ENCODE data around the gene PLXNA2.

The PLXNA2 gene

DNA sequence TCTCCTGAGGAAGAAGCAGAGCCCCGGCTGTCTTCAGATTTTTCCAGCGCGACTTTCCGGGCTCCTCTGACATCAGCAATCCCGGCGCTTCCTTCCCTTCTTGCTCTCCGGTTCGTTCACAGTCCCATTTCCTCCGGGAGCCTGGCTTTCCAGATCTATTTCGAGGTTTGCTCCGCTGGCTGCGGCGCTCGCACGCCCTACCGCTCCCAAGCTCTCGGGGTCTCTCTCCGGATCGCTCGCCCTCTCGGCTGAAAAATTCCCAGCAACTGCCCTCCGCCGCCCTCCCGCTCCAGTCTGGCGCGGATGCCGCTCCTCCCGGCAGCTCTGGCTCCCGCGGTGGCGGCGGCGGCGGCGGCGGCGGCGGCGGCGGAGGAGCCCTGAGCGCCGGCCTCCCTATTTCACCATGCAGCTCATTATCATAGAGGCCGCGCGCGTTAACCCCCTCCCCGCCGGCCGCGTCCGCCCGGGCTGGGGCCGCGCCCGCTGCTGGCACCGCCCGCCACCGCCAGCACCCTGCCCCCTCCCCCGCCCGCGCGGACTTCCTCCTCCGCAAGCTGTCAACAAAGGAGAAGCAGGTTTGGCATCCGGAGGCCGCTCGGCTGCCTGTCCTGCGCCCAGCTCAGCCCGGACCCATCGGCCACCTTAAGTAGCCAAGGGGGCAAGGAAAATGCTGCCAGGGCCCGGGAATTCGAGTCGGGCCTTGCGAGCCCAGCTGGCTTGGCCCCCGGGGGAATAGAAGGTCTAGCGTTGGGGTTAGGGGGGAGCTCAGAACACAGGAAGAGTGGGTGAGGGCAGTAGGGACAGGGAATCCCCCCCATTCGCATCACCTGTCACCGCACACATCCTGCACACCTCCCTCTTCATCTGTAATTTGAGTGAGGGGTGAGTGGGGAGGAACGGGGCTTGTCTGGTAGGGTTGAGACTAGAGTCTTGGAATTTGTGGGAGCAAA, at the start of gene PLXNA2:
PLXNA2 (minus strand) TSS at position 418 of the 950 bp plus-strand sequence. CDS start 26,462 bp downstream, outside the sequence.
- peak; percentile 41 for DNase-seq

DNA sequence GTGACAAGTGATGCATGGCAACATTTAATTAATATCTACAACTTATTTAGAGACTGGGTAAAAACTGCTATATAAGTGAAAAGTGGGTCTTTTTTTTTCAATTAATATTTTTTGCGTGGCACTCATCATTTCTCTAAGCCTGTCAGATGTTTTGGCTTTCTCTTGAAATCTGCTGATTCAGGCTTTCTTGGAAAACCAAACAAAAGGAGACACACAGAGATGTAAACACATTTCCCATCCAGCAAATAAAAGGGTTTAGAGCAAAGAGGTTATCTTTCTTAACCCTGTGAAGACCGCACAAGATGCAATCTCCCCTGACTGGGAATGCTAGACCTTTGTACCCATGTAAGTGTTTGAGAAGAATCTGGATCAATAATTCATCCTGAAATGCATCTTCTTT, 48.7 kb upstream of the PLXNA2 start:
- DNase-seq, result no peak

DNA sequence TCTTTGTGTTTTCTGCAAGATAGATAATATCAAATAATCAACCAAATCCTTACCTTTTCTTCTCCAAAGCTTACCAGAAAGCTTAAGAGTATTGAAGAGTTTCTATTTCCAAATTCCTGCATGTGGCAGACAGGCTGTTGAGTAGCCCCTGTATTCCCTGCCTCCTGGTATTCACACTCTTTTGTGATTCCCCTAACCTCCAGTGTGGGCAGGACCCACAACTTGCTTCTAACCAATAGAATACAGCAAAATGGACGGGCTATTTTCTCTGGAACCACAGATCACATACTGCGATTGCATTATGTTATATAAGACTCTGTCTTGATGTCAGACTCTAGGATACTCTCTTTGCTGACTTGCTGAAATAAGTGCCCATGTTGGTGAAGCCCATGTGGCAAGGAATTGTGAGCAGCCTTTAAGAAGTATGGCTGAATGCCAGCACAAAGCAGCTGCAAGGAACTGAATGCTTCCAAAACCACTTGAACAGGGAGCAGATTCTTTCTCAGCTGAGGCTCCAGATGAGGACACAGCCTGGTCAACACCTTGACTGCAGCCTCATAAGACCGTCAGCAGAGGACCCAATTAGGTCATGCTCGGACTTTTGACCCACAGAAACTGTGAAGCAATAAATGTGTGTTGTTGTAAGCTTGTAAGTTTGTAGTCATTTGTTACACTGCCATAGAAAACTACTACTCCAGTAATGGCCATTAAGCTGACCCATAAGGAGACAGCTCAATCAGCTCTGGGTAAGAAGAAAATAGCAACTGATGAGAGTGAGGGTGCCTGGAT, 47.9 kb upstream of the PLXNA2 start:
- DNase-seq, result no peak

DNA sequence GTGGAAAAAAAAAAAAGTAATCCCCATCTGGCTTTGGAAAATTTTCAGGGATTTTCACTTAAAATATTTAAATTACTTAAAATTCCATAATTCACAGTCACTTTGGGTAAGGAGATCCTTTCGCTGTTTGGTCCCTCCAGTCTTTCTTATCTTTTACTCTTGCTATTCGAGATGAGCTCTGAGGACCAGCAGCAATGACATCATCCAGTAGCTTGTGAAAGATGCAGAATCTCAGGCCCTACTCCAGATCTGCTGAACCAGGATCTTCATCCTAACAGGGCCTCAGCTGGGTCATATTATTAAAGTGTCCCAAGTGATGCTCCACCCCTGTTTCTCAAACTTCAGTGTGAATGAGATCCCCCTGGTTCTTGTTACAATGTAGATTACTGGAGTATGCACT, 46.9 kb upstream of the PLXNA2 start:
- DNase-seq, result no peak

DNA sequence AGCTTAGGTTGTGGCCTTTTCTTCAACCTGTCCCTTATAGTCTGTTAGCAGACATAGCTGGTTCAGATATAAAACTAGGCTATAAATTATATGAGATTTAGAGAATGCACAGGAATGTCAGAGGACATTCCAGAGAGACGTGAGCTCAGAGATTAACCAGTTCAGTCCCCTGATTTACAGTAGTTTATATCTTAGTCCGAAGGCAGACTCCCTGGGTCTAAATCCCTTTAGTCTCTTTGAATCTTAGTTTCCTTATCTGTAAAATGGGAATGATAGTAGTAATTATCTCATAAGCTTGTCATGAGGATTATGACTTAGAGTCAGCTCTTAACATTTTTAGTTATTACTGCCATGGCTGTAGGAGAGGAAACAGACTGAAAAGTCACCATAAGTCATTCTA, 45.5 kb upstream of the PLXNA2 start:
- no peak for DNase-seq

- no peak for DNase-seq
These were observed 44.3 kb upstream of the PLXNA2 start for GRCh38 chr1:208288495-208288894.

DNA sequence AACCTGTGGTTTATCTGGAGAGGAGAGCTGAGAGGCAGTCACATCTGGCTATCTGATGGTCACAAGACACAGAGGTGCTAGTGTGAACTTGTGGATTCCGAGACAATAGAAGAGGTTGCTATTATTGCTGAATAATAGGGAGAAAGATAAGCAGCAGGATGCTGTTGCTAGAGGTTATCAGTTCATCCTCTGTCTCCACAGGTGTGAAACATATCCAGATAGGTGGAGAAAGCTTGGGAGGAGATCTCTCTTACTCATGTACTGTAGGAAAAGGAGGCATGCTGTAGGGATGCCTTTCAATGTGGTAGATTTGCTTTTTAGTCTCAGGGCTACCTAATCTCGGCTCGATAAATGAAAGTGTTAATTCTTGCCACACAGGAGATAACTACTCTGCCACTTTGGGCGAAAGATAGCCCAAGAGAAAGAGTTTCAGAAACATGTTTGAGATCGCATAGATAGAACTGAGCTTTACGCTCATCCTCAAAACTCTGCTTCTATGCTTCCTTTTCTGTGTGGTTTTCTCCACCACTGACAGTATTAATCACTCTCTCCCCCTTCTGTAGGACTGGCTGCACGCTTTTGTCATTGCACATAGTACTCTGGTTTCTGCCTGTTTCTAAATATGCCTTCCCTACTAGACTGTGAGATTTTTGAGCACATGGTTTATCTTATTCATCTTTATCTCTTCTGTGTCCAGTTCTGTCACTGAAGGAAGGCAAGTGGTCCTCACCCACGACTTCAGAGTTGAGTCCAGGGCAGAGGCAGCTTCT, 36.7 kb upstream of the PLXNA2 start:
- no peak for DNase-seq

DNA sequence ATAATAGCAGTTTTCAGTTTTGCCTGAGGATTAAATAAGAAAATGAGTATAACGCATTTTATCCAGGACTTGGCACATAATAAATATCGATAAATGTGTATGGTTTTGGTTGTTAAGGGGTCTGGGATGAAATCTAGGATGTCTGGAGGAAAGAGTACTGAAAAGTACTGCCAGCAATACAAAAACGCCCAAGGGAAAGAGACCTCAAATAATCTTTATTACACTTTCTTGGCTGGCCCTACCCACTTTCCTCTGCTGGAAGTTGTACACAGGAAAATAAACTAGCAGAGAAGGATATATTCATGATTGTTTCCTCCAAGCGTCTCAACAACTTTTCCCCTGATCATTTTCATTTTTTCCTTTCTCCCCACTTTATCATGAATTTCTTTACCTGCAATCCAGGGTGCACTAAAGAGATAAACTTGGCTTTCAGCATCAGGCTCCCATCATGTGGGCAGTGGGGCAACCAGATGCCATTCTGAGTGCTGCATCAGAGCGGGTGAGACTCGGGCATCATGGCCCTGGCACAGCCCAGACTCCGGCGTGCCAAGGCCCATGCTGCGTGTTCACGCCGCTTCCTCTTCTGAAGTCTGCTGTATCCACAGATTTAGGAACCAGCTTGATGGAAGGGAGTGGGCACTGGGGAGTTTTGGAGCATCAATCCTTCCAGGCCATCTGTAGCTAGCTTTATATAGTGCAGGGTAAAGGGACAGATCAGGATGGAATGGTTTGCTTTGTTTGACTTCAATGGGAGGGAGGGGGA, 35.8 kb upstream of the PLXNA2 start:
- no peak for DNase-seq

DNA sequence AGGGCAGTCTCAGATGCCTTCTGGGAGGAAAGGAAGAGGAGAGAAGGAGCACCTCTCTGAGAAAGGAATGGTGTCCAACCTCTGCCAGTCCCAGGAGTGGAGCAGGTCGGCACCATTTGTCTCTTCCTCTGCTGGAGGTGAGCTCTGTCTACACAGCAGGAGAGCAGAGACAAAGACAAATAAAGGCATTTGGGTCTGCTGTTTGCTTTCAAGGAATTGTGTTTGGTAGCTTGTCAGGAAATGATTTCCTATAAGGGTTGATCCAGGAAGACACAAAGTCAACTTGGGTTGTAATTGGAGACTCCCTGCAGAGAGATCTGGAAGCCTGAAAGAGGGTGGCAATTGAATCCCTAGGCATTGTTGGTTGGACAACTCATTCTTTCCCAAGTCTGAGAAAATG, 34.5 kb upstream of the PLXNA2 start:
- DNase-seq, result no peak

DNA sequence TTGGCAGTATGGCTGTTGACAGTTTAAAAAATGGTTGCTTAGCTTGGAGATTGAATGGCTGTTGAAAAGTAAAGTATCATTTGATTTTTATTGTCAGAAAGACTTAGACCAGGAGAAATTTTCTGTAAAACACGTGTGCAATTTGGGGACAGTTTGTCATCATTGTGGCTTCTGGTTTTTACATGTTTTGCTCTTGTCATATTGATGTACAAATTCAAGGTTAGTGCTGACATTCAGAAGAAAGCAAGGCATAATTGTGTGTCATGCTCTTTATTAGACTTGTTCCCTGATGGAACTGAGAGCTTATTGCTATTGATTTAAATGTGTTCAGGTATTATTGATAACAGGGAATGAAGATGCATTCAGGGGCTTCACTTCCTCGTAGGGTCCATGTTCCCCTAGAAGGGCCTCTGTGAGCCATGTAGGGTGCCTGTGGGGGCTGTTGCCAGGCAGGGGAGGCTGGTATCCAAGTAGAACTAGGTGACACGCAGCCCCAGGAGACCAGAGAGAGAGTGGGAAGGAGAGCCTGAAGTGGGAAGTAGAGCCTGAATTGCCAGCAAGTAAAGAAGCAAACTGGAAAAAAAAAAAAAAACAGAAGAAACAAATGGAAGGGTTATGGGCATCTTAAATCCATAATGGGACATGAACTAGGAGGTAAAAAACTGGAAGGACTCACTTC, 32.7 kb upstream of the PLXNA2 start:
- no peak for DNase-seq

GRCh38 chr1:208275083-208275482, 30.9 kb upstream of the PLXNA2 start:
- DNase-seq, result no peak

- DNase-seq, result no peak
These were observed 29.3 kb upstream of the PLXNA2 start for GRCh38 chr1:208273386-208274017.

DNA sequence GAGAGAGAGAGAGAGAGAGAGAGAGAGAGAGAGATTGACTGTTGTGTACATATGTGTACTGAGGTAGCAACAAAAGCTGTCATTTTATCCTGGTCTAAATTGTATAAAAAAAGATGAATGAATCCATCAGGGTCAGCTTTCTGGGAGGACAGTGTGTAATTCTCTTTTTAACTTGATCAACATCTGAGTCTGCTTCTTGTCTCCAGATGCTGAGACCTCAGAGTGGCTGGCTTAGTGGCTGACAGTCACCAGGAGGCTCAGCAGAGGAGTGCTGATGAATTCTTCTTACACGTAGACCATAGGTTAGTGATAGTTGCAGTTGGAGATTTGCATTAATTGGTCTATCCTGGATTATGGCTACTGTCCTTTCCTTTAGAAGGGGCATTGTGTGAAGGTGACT, 28.5 kb upstream of the PLXNA2 start:
- DNase-seq, result no peak

DNA sequence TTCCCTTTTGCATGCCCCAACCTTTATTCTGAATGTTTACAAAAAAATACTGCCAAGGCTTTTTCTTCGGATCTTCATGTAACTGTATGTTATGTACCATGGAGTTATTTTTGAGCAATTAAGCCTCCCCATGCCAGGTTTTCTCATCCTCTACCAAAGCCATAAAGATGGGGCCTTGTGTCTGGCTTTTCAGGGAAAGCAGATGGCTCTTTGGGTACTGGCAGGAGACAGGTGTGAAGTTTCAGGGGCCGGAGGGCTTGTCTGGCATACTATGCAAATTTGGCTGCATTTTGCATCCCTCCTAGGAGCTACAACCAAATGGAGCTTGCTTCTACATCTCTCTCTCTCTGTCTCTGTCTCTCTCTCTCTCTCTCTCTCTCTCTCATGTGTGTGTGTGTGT, 28.1 kb upstream of the PLXNA2 start:
- DNase-seq, result no peak

- DNase-seq, result no peak
These were observed 27.1 kb upstream of the PLXNA2 start for GRCh38 chr1:208271236-208271635.

DNA sequence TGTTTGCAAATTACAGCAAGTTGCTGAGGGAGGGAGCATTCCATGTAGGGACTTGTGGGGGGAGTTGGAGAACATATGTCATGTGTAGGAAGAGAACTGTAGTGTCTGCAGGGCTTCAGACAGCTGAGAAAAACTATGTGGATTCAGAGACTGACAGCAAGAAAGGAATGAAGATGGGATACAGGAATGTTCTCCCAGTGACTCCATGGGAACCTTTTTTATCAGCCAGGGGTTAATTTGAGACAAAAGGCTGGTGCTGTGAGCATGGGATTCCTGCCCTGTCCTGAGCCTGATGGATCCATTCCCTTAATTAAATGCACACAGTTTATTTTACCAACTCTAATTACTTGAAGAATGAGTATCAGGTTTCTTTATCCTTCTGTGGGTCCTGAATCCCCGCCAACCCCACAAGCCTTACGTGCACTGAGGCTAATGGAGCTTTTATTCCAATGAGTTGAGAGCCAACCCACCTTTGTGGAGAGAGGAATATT, 26.5 kb upstream of the PLXNA2 start:
- no peak for DNase-seq

GRCh38 chr1:208269338-208269666, 25.1 kb upstream of the PLXNA2 start:
- DNase-seq, result no peak

DNA sequence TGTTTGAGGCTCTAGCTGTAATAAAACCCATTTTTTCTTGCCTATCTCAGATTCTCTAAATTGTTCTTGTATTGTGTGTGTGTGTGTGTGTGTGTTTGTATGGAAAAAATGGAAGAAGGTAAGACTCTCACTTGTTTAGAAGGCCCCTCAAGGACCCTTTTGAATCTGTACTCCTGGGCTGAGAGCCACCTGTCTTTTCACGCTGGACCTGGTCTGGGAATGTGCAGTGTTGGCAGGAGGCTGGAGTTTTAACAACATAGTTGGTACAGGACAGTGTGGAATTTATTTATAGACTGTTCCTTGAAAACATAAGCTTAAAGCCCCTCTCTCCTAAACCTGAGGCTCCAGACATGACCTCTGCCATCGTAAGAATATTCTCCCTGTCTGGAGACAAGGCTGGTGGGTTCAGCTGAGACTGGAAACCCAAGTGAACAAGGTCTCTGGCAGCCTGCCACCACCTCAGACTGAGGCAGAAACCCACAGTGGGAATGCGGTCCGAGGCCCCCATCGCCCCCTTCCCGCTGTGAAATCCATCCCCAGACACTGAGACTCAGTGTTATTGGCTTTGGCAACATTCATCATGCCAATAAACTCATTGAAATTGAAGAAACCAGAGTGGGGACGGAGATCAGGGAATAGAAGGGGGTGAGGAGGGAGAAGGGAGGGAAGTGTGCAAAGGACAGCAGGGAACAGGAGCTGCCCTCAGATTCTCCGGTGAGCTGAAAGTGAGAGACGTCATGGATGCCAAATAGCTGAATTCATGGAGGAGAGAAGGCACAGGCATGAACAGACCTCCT, 24.6 kb upstream of the PLXNA2 start:
- DNase-seq, result no peak

GRCh38 chr1:208265525-208265924, 21.3 kb upstream of the PLXNA2 start:
- no peak for DNase-seq

DNA sequence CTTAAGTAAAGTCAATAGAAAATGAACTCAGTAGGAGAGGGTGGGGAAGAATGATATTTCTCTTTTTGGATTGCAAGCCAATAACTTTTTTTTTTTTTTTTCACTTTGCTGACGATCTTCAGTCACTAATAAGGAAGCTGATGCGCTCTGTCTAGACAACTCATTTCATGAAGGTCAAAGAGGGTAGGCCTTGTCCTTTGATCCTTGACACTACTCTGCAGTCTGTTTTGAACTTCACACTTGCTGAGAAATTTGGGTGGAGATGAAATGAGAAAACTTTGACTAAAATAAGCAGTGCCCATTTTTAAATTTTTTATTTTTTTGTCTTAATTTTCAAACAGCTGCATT, 20.9 kb upstream of the PLXNA2 start:
- no peak for DNase-seq

Data from SIG-M5 (cell line).